GM12878 (cell line): ENCODE results near the gene SRRM2. TPM values are rescaled to one million over a fixed set of nuclear protein-coding genes. Genes with fewer than 3 reads are reported as not detected.

Source experiments
- ATAC-seq: fragments of 200-7000 bp; cut with Tn5 transposase; 3 replicates; pipeline ENCODE4 v1.9.1; 2020; ENCODE audit warnings: mild to moderate bottlenecking, moderate library complexity
- BruUV-seq: library from RNA; stranded (reverse); fragments of 400-500 nt; replicated peaks from 2 replicates; lab custom pipeline; 2021; lab: Mats Ljungman, UMichigan
- CTCF ChIA-PET: fragments of 300-600 bp; sonication (Branson Sonifier 250); formaldehyde crosslinking; extraction: SDS; loops from one replicate; lab custom pipeline; 2021; ENCODE audit warnings: inconsistent platforms; lab: Yijun Ruan, JAX
- POLR2A ChIA-PET: fragments of 350-600 bp; formaldehyde crosslinking; extraction: SDS; loops from one replicate; lab custom pipeline; 2021; ENCODE audit warnings: inconsistent platforms; lab: Charles Lee
- RAD21 ChIA-PET: fragments of 300-600 bp; sonication (Branson Sonifier 250); formaldehyde crosslinking; loops from one replicate; lab custom pipeline; 2023; ENCODE audit warnings: antibody characterized with exemption; ENCODE audit not compliant: unreplicated experiment; lab: Charles Lee
- SMC1A ChIA-PET: fragments of 300-600 bp; sonication (Branson Sonifier 250); formaldehyde crosslinking; loops from one replicate; lab custom pipeline; 2023; ENCODE audit not compliant: unreplicated experiment, uncharacterized antibody; lab: Charles Lee
- DNase-seq: peaks from one replicate; pipeline ENCODE4 v3.0.0-alpha.2; 2011; ENCODE audit warnings: low read depth, low spot score
- FAIRE-seq: peaks from 3 replicates; lab custom pipeline; 2011; peaks lifted over from hg19 to GRCh38; lab: Jason Lieb, UNC
- H2AFZ ChIP-seq: 2 replicates; pipeline ENCODE4 v1.6.0; 2011; ENCODE audit warnings: low read depth, low read length, control low read depth; ENCODE audit not compliant: control insufficient read depth
- H3K27ac ChIP-seq: 2 replicates; pipeline ENCODE4 v1.5.1; 2011; ENCODE audit warnings: control low read depth; ENCODE audit not compliant: control insufficient read depth, insufficient read depth
- H3K27me3 ChIP-seq, 2 experiments: replicated peaks in 1 of 2; 2 replicates each; pipeline versions ENCODE4 v1.6.0 to v1.6.1; 2011; ENCODE audit warnings: low read length in 1 of 2; ENCODE audit not compliant: control insufficient read depth in 2 of 2, insufficient read depth in 2 of 2
- H3K36me3 ChIP-seq, 2 experiments: 2 replicates each; pipeline ENCODE4 v1.5.1; 2011; ENCODE audit warnings: low read length in 1 of 2; ENCODE audit not compliant: control insufficient read depth in 2 of 2, insufficient read depth in 2 of 2
- H3K4me1 ChIP-seq: 2 replicates; pipeline ENCODE4 v1.6.1; 2011; ENCODE audit warnings: mild to moderate bottlenecking, low read length, moderate library complexity, mixed read lengths; ENCODE audit not compliant: control insufficient read depth, insufficient read depth
- H3K4me2 ChIP-seq: 2 replicates; pipeline ENCODE4 v1.6.0; 2011; ENCODE audit warnings: control low read depth; ENCODE audit not compliant: control insufficient read depth, insufficient read depth
- H3K4me3 ChIP-seq: fragments of 200-600 bp; sonication (generic); 2 replicates; pipeline ENCODE4 v1.5.1; 2016
- H3K79me2 ChIP-seq: 2 replicates; pipeline ENCODE4 v1.6.0; 2011; ENCODE audit warnings: low read length; ENCODE audit not compliant: control insufficient read depth, insufficient read depth
- H3K9ac ChIP-seq: 2 replicates; pipeline ENCODE4 v1.8.0; 2011; ENCODE audit warnings: low read length, control low read depth, mixed read lengths; ENCODE audit not compliant: control insufficient read depth, insufficient read depth
- H3K9me3 ChIP-seq: replicated peaks from 3 replicates; pipeline ENCODE4 v1.5.1; 2011; ENCODE audit warnings: mild to moderate bottlenecking, low read length; ENCODE audit not compliant: control insufficient read depth, insufficient read depth
- H4K20me1 ChIP-seq: 2 replicates; pipeline ENCODE4 v1.6.0; 2011; ENCODE audit not compliant: control insufficient read depth, insufficient read depth
- ASH2L ChIP-seq: fragments of 300-600, 200-600 bp; sonication (generic); IDR thresholded peaks from 2 replicates; pipeline ENCODE4 v1.6.1; 2017; ENCODE audit warnings: low read depth, mild to moderate bottlenecking, borderline replicate concordance
- BCL11A ChIP-seq: IDR thresholded peaks from 2 replicates; pipeline ENCODE4 v1.6.1; 2011; ENCODE audit warnings: low read depth, low read length
- ELK1 ChIP-seq: IDR thresholded peaks from 2 replicates; pipeline ENCODE4 v1.6.1; 2012; ENCODE audit warnings: low read depth, low read length, improper control_type of control experiment
- ETV6 ChIP-seq, 2 experiments: fragments of 450-650 bp in 1 of 2; IDR thresholded peaks in 1 of 2; conservative IDR thresholded peaks in 1 of 2; 2 replicates each; pipeline ENCODE4 v1.6.1; 2014; ENCODE audit warnings: antibody characterized with exemption in 1 of 2, borderline replicate concordance in 1 of 2, low read depth in 1 of 2, mild to moderate bottlenecking in 1 of 2, moderate library complexity in 1 of 2
- HCFC1 ChIP-seq: fragments of 150-350 bp; IDR thresholded peaks from 2 replicates; pipeline ENCODE4 v1.6.1; 2014; ENCODE audit warnings: low read length
- HSF1 ChIP-seq: fragments of 150-350 bp; IDR thresholded peaks from 2 replicates; pipeline ENCODE4 v1.6.1; 2014; ENCODE audit warnings: mild to moderate bottlenecking, low read depth, low read length
- IRF5 ChIP-seq: fragments of 450-650 bp; IDR thresholded peaks from 2 replicates; pipeline ENCODE4 v1.6.1; 2017; ENCODE audit warnings: borderline replicate concordance
- RUNX3 ChIP-seq: IDR thresholded peaks from 2 replicates; pipeline ENCODE4 v1.6.1; 2012; ENCODE audit warnings: low read length, inconsistent platforms
- SIN3A ChIP-seq: IDR thresholded peaks from 2 replicates; pipeline ENCODE4 v1.6.1; 2012; ENCODE audit warnings: low read depth, low read length, improper control_type of control experiment
- SREBF2 ChIP-seq: IDR thresholded peaks from 2 replicates; pipeline ENCODE4 v1.6.1; 2012; ENCODE audit warnings: mild to moderate bottlenecking, low read length
- SRF ChIP-seq, 2 experiments: IDR thresholded peaks; 2 replicates each; pipeline ENCODE4 v1.6.1; 2011; ENCODE audit warnings: low read depth in 2 of 2, low read length in 2 of 2, mild to moderate bottlenecking in 1 of 2, moderate library complexity in 1 of 2
- ZNF384 ChIP-seq: IDR thresholded peaks from 2 replicates; pipeline ENCODE4 v1.6.1; 2012; ENCODE audit warnings: low read depth, mild to moderate bottlenecking, low read length, improper control_type of control experiment, borderline replicate concordance
- WGBS: methylation state at CpG from one replicate; pipeline ENCODE4 v1.1.6; 2016; ENCODE audit warnings: low lambda C conversion rate; ENCODE audit not compliant: insufficient replicate concordance, insufficient coverage; ENCODE audit errors: missing lambda C conversion rate; 5-methylcytosine and 5-hydroxymethylcytosine counted together
- in situ Hi-C: fragments of 300-500 bp; cut with MboI; formaldehyde crosslinking; loops from 9 replicates; pipeline ENCODE4 v1.14.3; 2018; ENCODE audit warnings: mixed read lengths
- intact Hi-C: fragments of 100-400 bp; cut with micrococcal nuclease; formaldehyde crosslinking; loops from one replicate; pipeline ENCODE4 v1.14.2; 2022; ENCODE audit not compliant: unreplicated experiment
- polyA plus RNA-seq, 11 experiments: library from polyadenylated mRNA; depleted of rRNA in 4 of 11; unstranded in 6 of 11; stranded (reverse) in 5 of 11; fragments of >200 nt; fragmentation: Nextera tagmentation in 4 of 11; fragmentation: Illumina TruSeq in 1 of 11; extraction: Ambion mirVana in 4 of 11; extraction: Trizol in 1 of 11; gene quantifications; 1 replicate in 1 of 11; 2 replicates in 10 of 11; pipeline versions ENCODE4 v1.2.1 to v1.2.3, GENCODE V29; 2011 to 2016; ENCODE audit warnings: inconsistent platforms in 2 of 11, missing spikeins in 2 of 11, low read depth in 1 of 11
- total RNA-seq, 4 experiments: library from RNA; depleted of rRNA in 3 of 4; stranded (reverse); fragments of >200 nt in 3 of 4; fragmentation: Illumina TruSeq in 1 of 4; extraction: Trizol in 1 of 4; gene quantifications; 2 replicates each; pipeline versions ENCODE4 v1.2.1 to v1.2.3, GENCODE V29; 2013 to 2021

Gene SRRM2
- total and polyA plus RNA-seq, 10 of the 15 experiments (the other 5 are each of a cell fraction or from before 2014, with no cell fraction given) = 30.1 to 502 (median 196) TPM

GRCh38 chr16:2708955-2709587 is 43.4 kb upstream of the SRRM2 start:
- ATAC-seq (no peak), DNase-seq (no peak), FAIRE-seq (no peak)
- Histone ChIP-seq H3K4me2 (no peak overlapping the region), H3K9me3 (no peaks in the 10 kb centered on the region), H3K4me1 (no peaks in the 10 kb centered on the region), H3K4me3 (no peak overlapping the region), H4K20me1 (no peaks in the 10 kb centered on the region), H2AFZ (no peak overlapping the region), H3K9ac (no peak overlapping the region), H3K79me2 (no peaks in the 10 kb centered on the region), H3K27me3 (no peaks in the 10 kb centered on the region), H3K36me3 (peaks cover 9 to 24% of the 10 kb centered on the region in 2 experiments), H3K27ac (no peak overlapping the region)
- RAD21 ChIA-PET = no interaction called here
- TF ChIP-seq ASH2L (no peak), RUNX3 (no peak), ETV6 (conservative IDR thresholded peaks at IDR 0.05 in 1 of 2, IDR thresholded peaks at IDR 0.05 in 1 of 2; ENCODE audit: borderline replicate concordance in 1 of 2, low read depth in 1 of 2) (no peak), BCL11A (no peak), HCFC1 (no peak), IRF5 (no peak), SRF (IDR thresholded peaks at IDR 0.05; ENCODE audit: low read depth in 2 of 2, low read length in 2 of 2) (no peak), SIN3A (no peak), ELK1 (no peak), ZNF384 (no peak), HSF1 (no peak), SREBF2 (no peak)
- no TSS peak for BruUV-seq
- in situ Hi-C loops = no loop called here
- SMC1A ChIA-PET = no interaction called here
- intact Hi-C loops = no loop called here
- POLR2A ChIA-PET = no interaction called here
- 97% methylated on average over 22 of the region's 22 CpGs for WGBS
- CTCF ChIA-PET = no interaction called here
